Inflammatory macrophage treated with lipopolysaccharide for 4 hours (primary cell): ENCODE measurements around the gene SDR39U1.

Experiments
- DNase-seq: peaks from one replicate; pipeline ENCODE4 v3.0.0-alpha.2; 2020

The SDR39U1 gene

GRCh38 chr14:24408764-24409163, 33.8 kb downstream of the SDR39U1 start:
- no peak for DNase-seq

- DNase-seq = no peak
Observed at GRCh38 chr14:24407608-24408325, 34.8 kb downstream of the SDR39U1 start.

- no peak for DNase-seq
Observed at GRCh38 chr14:24406416-24406815, 36.2 kb downstream of the SDR39U1 start.

GRCh38 chr14:24404814-24405213, 37.8 kb downstream of the SDR39U1 start:
- no peak for DNase-seq

- no peak for DNase-seq
Observed at GRCh38 chr14:24403294-24403998, 39.1 kb downstream of the SDR39U1 start.

GRCh38 chr14:24401810-24402702, 40.5 kb downstream of the SDR39U1 start:
- no peak for DNase-seq

- no peak for DNase-seq
Observed at GRCh38 chr14:24399999-24400718, 42.4 kb downstream of the SDR39U1 start.

GRCh38 chr14:24399447-24399822, 43.1 kb downstream of the SDR39U1 start:
- no peak for DNase-seq

- no peak for DNase-seq
Observed at GRCh38 chr14:24398653-24399446, 43.7 kb downstream of the SDR39U1 start, which contains the start of gene NYNRIN. Gene NYNRIN, plus strand, starts transcription at chr14:24399003. Its CDS starts 244 bp downstream, at chr14:24399247.

- no peak for DNase-seq
Observed at GRCh38 chr14:24398293-24398652, 44.3 kb downstream of the SDR39U1 start.

- DNase-seq = no peak
Observed at GRCh38 chr14:24397639-24398292, 44.8 kb downstream of the SDR39U1 start.

- DNase-seq = peak; percentile 32
Observed at GRCh38 chr14:24395609-24396582, 46.7 kb downstream of the SDR39U1 start.

- no peak for DNase-seq
Observed at GRCh38 chr14:24394275-24394674, 48.3 kb downstream of the SDR39U1 start.

- DNase-seq = no peak
Observed at GRCh38 chr14:24392325-24393091, 50.1 kb downstream of the SDR39U1 start.

GRCh38 chr14:24390701-24391468, 51.7 kb downstream of the SDR39U1 start:
- peak; percentile 10 for DNase-seq
